GM23338 (cell line): ENCODE results near the gene CNOT6L.

Experiments
- EZH2 ChIP-seq: fragments of 200-600 bp; sonication (generic); IDR thresholded peaks from one replicate; pipeline ENCODE4 v1.8.0; 2017; ENCODE audit warnings: antibody characterized with exemption, mild to moderate bottlenecking, low read depth; ENCODE audit not compliant: unreplicated experiment
- POLR2AphosphoS5 ChIP-seq: IDR thresholded peaks from 2 replicates; pipeline ENCODE4 v1.6.1; 2016; ENCODE audit warnings: antibody characterized with exemption, low read depth
- TF ChIP-seq, protein P1 (sequence below): IDR thresholded peaks from one replicate; pipeline ENCODE4 v1.6.1; 2018; ENCODE audit warnings: antibody characterized with exemption; ENCODE audit not compliant: unreplicated experiment
- TF ChIP-seq, protein P2 (sequence below): fragments of 250-450 bp; sonication (Bioruptor Pico); IDR thresholded peaks from 2 replicates; pipeline ENCODE4 v1.5.0; 2020; ENCODE audit warnings: mild to moderate bottlenecking, moderate library complexity
- TF ChIP-seq, protein P3 (sequence below), 2 experiments: fragments of 200-600 bp in 1 of 2; sonication (generic) in 1 of 2; conservative IDR thresholded peaks; 2 replicates each; pipeline versions ENCODE4 v1.5.1 to v1.6.1; 2016 to 2017; ENCODE audit warnings: antibody characterized with exemption in 2 of 2, low read depth in 2 of 2, mild to moderate bottlenecking in 2 of 2, moderate library complexity in 1 of 2

DNA sequence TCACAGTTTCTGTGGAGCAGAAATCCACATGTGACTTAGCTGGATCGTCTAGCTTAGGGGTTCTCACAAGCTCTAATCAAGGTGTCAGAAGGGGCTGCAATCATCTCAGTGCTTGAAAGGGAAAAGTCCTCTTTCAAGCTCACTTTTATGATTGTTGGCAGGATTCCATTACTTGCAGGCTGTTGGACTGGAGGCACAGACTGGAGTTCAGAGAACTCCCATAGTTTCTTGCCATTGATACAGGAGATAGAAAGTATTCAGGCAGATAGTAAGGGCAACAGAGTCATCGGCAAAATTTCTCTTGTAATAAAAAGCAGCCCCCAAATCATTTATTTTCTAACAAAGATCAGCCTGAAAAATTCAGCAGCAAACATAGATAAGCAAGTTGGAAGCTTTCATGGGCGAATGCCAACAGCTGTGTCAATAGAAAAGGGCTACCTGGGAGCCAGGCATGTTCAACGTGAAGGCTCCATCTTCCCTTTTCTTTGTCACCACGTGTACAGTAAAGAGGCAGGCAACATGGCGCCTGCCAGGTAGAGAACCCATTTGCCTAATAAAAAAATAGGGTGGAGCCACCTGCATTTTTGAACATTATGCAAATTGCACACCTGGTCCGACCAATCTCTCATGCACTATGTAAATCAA, 149.1 kb downstream of the CNOT6L start:
- TF ChIP-seq, protein P1, sequence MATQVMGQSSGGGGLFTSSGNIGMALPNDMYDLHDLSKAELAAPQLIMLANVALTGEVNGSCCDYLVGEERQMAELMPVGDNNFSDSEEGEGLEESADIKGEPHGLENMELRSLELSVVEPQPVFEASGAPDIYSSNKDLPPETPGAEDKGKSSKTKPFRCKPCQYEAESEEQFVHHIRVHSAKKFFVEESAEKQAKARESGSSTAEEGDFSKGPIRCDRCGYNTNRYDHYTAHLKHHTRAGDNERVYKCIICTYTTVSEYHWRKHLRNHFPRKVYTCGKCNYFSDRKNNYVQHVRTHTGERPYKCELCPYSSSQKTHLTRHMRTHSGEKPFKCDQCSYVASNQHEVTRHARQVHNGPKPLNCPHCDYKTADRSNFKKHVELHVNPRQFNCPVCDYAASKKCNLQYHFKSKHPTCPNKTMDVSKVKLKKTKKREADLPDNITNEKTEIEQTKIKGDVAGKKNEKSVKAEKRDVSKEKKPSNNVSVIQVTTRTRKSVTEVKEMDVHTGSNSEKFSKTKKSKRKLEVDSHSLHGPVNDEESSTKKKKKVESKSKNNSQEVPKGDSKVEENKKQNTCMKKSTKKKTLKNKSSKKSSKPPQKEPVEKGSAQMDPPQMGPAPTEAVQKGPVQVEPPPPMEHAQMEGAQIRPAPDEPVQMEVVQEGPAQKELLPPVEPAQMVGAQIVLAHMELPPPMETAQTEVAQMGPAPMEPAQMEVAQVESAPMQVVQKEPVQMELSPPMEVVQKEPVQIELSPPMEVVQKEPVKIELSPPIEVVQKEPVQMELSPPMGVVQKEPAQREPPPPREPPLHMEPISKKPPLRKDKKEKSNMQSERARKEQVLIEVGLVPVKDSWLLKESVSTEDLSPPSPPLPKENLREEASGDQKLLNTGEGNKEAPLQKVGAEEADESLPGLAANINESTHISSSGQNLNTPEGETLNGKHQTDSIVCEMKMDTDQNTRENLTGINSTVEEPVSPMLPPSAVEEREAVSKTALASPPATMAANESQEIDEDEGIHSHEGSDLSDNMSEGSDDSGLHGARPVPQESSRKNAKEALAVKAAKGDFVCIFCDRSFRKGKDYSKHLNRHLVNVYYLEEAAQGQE, result no peak
- TF ChIP-seq, protein P2, sequence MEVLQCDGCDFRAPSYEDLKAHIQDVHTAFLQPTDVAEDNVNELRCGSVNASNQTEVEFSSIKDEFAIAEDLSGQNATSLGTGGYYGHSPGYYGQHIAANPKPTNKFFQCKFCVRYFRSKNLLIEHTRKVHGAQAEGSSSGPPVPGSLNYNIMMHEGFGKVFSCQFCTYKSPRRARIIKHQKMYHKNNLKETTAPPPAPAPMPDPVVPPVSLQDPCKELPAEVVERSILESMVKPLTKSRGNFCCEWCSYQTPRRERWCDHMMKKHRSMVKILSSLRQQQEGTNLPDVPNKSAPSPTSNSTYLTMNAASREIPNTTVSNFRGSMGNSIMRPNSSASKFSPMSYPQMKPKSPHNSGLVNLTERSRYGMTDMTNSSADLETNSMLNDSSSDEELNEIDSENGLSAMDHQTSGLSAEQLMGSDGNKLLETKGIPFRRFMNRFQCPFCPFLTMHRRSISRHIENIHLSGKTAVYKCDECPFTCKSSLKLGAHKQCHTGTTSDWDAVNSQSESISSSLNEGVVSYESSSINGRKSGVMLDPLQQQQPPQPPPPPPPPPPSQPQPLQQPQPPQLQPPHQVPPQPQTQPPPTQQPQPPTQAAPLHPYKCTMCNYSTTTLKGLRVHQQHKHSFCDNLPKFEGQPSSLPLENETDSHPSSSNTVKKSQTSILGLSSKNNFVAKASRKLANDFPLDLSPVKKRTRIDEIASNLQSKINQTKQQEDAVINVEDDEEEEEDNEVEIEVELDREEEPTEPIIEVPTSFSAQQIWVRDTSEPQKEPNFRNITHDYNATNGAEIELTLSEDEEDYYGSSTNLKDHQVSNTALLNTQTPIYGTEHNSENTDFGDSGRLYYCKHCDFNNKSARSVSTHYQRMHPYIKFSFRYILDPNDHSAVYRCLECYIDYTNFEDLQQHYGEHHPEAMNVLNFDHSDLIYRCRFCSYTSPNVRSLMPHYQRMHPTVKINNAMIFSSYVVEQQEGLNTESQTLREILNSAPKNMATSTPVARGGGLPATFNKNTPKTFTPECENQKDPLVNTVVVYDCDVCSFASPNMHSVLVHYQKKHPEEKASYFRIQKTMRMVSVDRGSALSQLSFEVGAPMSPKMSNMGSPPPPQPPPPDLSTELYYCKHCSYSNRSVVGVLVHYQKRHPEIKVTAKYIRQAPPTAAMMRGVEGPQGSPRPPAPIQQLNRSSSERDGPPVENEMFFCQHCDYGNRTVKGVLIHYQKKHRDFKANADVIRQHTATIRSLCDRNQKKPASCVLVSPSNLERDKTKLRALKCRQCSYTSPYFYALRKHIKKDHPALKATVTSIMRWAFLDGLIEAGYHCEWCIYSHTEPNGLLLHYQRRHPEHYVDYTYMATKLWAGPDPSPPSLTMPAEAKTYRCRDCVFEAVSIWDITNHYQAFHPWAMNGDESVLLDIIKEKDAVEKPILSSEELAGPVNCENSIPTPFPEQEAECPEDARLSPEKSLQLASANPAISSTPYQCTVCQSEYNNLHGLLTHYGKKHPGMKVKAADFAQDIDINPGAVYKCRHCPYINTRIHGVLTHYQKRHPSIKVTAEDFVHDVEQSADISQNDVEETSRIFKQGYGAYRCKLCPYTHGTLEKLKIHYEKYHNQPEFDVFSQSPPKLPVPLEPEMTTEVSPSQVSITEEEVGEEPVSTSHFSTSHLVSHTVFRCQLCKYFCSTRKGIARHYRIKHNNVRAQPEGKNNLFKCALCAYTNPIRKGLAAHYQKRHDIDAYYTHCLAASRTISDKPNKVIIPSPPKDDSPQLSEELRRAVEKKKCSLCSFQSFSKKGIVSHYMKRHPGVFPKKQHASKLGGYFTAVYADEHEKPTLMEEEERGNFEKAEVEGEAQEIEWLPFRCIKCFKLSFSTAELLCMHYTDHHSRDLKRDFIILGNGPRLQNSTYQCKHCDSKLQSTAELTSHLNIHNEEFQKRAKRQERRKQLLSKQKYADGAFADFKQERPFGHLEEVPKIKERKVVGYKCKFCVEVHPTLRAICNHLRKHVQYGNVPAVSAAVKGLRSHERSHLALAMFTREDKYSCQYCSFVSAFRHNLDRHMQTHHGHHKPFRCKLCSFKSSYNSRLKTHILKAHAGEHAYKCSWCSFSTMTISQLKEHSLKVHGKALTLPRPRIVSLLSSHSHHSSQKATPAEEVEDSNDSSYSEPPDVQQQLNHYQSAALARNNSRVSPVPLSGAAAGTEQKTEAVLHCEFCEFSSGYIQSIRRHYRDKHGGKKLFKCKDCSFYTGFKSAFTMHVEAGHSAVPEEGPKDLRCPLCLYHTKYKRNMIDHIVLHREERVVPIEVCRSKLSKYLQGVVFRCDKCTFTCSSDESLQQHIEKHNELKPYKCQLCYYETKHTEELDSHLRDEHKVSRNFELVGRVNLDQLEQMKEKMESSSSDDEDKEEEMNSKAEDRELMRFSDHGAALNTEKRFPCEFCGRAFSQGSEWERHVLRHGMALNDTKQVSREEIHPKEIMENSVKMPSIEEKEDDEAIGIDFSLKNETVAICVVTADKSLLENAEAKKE (CRISPR knock-in tag), result no peak
- TF ChIP-seq, protein P3, sequence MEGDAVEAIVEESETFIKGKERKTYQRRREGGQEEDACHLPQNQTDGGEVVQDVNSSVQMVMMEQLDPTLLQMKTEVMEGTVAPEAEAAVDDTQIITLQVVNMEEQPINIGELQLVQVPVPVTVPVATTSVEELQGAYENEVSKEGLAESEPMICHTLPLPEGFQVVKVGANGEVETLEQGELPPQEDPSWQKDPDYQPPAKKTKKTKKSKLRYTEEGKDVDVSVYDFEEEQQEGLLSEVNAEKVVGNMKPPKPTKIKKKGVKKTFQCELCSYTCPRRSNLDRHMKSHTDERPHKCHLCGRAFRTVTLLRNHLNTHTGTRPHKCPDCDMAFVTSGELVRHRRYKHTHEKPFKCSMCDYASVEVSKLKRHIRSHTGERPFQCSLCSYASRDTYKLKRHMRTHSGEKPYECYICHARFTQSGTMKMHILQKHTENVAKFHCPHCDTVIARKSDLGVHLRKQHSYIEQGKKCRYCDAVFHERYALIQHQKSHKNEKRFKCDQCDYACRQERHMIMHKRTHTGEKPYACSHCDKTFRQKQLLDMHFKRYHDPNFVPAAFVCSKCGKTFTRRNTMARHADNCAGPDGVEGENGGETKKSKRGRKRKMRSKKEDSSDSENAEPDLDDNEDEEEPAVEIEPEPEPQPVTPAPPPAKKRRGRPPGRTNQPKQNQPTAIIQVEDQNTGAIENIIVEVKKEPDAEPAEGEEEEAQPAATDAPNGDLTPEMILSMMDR (conservative IDR thresholded peaks at IDR 0.05; ENCODE audit: low read depth in 2 of 2), result no peak
- TF ChIP-seq POLR2AphosphoS5, result no peak
- TF ChIP-seq EZH2, result no peak
